ENCODE results near the gene FFAR4.
"Not testable (repeated sequence)": the region's sequence is repeated elsewhere in the genome, so short reads cannot be mapped to it uniquely, and the experiment has no call there.

FFAR4 gene

DNA sequence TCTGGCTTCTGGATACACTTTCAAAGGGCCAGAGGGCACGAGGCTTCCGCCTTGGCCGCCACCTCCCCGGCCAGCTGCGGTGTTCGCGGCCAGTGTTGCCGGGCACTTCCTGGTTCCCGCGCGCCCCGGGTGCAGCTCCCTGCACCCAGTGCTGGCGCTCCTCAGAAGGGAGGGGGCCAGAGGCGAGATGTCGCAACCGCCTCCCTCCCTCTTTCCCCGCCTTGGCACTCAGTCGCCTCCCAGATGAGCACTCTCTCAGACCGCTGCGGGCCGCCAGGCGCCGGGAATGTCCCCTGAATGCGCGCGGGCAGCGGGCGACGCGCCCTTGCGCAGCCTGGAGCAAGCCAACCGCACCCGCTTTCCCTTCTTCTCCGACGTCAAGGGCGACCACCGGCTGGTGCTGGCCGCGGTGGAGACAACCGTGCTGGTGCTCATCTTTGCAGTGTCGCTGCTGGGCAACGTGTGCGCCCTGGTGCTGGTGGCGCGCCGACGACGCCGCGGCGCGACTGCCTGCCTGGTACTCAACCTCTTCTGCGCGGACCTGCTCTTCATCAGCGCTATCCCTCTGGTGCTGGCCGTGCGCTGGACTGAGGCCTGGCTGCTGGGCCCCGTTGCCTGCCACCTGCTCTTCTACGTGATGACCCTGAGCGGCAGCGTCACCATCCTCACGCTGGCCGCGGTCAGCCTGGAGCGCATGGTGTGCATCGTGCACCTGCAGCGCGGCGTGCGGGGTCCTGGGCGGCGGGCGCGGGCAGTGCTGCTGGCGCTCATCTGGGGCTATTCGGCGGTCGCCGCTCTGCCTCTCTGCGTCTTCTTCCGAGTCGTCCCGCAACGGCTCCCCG is at the start of gene FFAR4:
Gene FFAR4 (plus strand): TSS at position 231 of the 842 bp plus-strand sequence. CDS start 56 bp downstream, at position 287.
- DNase-seq (ENCODE audit: low spot score) = peak; percentile 62

GRCh38 chr10:93518531-93518930 is 47.9 kb upstream of the FFAR4 start:
- DNase-seq (ENCODE audit: low spot score) = no peak

- DNase-seq (ENCODE audit: low spot score) = no peak
These were observed 31.2 kb upstream of the FFAR4 start for GRCh38 chr10:93535293-93535692.

GRCh38 chr10:93540871-93541270 is 25.6 kb upstream of the FFAR4 start:
- DNase-seq (ENCODE audit: low spot score) = not testable (repeated sequence)

DNA sequence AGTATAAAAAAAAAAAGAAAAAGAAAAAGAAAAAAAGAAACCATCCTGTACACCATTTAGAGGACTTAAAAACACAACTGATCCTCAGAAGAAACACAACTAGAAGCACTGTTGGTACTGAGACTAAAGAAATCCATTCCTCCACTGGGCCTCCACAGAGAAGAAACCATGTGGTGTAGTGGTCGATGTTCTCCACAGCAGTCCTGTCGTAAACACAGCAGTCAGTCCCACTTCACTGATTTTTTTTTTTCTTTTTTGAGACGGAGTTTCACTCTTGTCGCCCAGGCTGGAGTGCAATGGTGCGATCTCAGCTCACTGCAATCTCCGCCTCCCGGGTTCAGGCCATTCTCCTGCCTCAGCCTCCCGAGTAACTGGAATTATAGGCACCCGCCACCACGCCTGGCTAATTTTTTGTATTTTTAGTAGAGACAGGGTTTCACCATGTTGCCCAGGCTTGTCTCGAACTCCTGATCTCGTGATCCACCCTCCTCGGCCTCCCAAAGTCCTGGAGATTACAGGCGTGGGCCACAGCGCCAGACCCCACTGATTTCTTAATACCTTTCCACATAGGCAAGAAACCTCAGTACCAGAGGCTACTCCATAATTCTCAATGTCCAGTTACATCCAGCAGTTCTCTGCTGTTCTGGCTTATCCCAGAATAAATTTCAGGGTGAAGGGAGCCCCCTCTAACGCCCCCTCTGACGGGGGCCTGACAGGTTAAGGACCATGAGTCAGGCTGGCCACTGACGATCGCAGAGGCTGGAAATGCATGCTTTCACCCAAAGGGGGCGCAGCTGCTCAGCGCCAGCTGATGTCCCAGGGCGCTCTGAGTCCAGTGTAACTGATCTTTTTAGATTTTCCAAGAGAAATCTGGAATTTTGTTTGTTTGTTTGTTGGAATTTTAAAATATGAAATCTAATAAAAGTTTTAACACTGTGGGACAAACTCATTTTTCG is 24.8 kb upstream of the FFAR4 start:
- DNase-seq (ENCODE audit: low spot score) = peak; percentile 20

DNA sequence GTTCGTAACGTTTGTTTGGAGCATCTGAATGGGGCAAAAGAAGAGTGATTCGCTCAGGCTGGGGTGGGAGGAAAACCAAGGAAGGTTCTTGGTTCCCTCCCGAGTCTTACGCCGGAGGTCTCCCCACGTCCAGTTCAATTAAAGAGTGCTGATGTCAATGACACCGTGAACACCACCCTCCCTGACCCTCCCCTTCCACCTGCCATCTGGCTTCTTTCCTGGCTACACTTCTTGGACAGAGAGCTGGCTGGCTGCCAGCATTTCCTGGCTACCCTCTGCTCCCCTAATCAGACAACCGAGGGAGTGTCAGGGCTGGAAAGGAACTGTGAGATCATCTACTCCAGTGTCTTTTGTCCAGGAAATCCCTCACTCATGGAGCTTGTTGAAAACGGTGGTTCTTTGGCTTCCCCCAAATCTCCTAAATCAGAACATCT is 24.1 kb upstream of the FFAR4 start:
- DNase-seq (ENCODE audit: low spot score) = no peak

- DNase-seq (ENCODE audit: low spot score) = not testable (repeated sequence)
These were observed 19.5 kb upstream of the FFAR4 start for GRCh38 chr10:93546995-93547394.

DNA sequence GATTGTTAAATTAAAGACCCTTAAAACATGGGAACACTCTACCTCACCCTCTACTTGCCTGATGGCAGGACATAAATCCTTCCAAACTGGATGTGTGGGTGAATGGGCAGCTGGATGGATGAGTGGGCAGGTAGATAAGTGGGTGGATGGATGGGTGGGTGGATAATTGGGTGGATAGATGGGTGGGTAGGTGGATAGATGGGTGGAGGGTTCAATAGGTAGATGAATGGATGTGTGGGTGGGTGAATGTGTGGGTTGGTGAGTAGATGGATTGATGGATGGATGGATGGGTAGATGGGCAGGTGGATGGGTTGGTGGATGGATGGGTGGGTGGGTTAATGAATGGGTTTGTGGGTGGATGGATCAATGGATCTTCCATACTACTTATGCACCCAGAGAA is 18.9 kb upstream of the FFAR4 start:
- no peak for DNase-seq (ENCODE audit: low spot score)

GRCh38 chr10:93548376-93549071 is 17.9 kb upstream of the FFAR4 start:
- no peak for DNase-seq (ENCODE audit: low spot score)

DNA sequence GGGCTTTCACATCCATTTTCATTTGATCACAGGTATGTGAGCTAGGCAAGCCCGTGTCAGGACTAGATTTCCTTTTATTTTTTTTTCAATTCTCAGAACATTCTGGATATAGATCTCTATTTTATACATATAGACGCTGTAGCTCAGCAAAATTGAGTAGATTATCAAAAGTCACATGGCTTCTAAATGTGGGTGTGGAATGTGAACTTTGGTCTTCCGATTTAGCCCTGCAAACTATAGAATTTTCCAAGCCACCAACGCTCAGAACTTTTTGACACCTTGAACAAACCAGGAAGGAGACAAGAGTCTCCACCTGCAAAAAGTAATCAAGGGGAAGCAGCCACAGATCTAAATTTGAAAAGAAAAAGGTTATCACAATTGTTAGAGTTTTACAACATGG is 15.9 kb upstream of the FFAR4 start:
- no peak for DNase-seq (ENCODE audit: low spot score)

DNA sequence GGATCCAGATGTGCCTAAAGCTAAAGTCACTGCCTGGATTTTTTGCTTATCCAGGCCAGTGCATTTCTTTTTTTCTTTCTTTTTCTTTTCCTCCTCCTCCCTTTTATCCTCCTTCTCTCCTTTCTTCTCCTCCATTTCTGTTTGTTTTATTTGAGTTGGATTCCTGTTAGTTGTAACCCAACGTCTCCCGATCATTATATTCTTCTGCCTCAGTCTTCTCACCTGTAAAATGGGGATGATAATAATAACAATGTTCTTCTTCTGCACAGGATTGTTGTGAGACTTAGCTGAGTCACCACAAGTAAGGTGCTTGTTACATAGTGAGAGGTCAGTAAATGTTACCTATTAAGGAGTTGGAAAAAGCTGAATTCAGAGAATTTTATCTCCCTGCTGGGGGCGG is 13.7 kb upstream of the FFAR4 start:
- no peak for DNase-seq (ENCODE audit: low spot score)

DNA sequence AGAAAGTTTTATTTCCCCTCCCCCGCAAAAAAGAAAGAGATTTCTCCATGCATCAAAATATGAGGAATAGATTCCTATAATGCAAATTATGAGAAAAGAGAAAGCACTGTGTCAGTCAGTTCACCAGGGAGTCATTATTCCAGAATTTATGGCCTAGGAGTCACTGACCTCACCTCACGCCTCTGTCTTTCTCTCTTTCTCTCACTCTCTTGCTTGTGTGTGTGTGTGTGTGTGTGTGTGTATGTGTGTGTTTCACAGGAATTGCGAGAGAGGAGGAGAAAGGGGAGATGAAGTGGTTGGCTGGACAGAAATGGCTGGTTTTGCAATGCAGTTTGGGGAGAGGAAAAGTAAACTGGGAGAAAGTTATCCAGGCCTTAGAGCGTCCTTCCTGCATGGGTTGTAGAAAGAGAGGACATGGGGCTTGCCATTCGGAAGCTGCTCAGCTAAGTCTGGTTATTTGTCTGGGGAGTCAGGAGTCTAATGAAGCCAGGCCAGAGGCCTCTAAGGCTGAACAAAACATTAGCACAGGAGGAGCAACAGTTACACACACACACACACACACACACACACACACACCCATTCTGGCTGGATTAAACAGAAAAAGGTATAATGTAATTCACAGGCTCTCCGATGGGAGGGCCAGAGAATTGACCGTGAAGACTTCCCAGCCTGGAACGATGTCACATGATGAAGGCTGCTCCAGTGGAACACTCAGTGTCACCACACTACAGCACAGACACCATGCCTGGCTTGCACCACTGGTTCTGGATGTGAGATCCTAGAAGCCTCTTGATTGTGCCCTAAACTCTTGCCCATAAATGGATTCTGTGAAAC is 12.8 kb upstream of the FFAR4 start:
- DNase-seq (ENCODE audit: low spot score) = no peak

- no peak for DNase-seq (ENCODE audit: low spot score)
These were observed 12.2 kb upstream of the FFAR4 start for GRCh38 chr10:93554316-93554663.

GRCh38 chr10:93554760-93555432 is 11.6 kb upstream of the FFAR4 start:
- peak; percentile 75 for DNase-seq (ENCODE audit: low spot score)

- no peak for DNase-seq (ENCODE audit: low spot score)
These were observed 7.0 kb upstream of the FFAR4 start for GRCh38 chr10:93559490-93559889.

DNA sequence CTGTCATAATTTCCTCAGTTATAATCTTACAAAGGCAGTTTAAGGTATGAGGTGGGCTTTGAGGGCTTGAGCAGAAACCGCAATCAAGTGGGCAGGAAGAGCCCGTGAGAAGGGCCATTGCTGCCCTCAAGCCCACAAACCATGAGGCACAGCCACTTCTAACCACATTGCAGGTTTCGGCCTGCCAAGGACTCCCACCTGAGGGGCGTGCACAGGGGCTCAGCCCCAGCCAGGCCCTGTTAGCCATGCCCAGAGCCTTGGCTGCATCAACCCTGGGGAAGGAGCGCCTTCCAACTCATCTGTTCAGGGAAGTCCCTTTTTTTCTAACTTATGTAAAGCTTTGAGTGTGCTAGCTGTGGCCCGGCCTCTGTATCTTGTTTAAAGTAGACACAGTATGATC is 5.9 kb upstream of the FFAR4 start:
- no peak for DNase-seq (ENCODE audit: low spot score)

- no peak for DNase-seq (ENCODE audit: low spot score)
These were observed 1.0 kb upstream of the FFAR4 start for GRCh38 chr10:93565446-93565845.

DNA sequence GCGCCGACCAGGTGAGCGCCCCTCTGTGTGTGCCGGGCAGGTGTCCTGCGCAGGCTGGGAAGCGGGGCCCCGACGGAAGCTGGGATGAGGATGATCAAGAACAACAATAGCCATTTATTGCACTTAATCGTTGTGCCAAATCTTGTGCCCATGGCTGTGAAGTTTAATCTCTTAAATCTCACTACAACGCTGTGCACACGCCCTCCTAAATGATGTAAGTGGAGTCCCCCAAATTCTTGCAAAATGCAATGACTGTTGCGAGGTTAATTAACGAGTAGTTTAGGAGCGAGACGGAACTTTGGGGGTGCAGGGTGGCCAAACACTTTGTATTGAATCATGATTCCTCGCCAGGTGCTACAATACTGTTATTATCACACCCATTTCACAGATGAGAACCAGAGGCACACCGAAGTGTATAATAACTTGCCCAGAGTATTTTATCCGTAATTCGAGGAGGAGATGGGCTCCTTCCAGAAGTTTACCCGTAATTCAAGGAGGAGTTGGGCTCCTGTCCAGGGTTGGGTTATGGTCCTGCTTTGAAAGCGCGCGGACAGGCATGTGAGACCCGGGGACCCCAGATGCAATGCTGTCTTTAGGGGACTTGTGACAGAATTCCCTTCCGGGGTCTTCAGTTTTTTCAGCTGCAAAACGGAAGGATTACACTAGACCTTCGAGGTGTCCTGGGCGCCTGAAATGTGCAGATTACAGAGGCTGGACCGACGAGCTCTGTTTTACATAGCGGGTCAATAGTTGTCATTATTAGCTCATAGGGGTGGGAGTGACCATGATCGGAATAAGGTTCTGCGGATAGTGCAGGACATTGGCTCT is 1.0 kb downstream of the FFAR4 start:
- DNase-seq (ENCODE audit: low spot score) = no peak

DNA sequence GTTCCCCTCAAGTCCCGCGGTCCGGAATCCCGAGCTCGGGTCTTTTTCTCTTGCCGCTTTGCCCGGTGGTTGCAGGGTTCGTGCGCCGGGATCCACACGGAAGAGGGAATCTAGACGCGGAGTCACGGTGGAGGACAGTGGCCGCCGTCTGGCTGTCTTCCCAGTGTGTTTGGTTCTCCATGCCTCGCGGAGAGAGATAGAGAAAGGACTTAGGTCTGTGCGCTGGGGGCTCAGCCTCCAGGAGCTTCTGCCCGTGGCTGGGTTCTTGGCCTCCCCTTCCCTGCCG is 1.6 kb downstream of the FFAR4 start:
- no peak for DNase-seq (ENCODE audit: low spot score)

GRCh38 chr10:93570383-93570782 is 3.9 kb downstream of the FFAR4 start:
- no peak for DNase-seq (ENCODE audit: low spot score)
